ENCODE data around the gene CR2.

- no peak for TF ChIP-seq CTCF (IDR thresholded peaks at IDR 0.05; ENCODE audit: low read length)
- no peak for TF ChIP-seq EZH2 (IDR thresholded peaks at IDR 0.05; ENCODE audit: borderline replicate concordance, low read length)
Measured at GRCh38 chr1:207407655-207408260, 46.4 kb upstream of the CR2 start.
